Lower lobe of right lung (tissue), 2 donors: ENCODE data around the gene TGFA. TPM values are rescaled to one million over a fixed set of nuclear protein-coding genes. Genes with fewer than 3 reads are reported as not detected.

ENCODE experiments used
- ATAC-seq, 2 donors: fragments of 200-7000 bp; cut with Tn5 transposase; one replicate each; pipeline ENCODE4 v1.9.1; 2020 to 2022; ENCODE audit warnings: mild to moderate bottlenecking in 2 of 2, moderate library complexity in 2 of 2
- DNase-seq: peaks from one replicate; pipeline ENCODE4 v3.0.0-alpha.2; 2020
- H3K27ac ChIP-seq: fragments of 200-600 bp; one replicate; pipeline ENCODE4 v1.8.0; 2022
- H3K27me3 ChIP-seq: fragments of 200-600 bp; one replicate; pipeline ENCODE4 v1.8.0; 2022; ENCODE audit warnings: low read depth
- H3K36me3 ChIP-seq: fragments of 200-600 bp; one replicate; pipeline ENCODE4 v1.8.0; 2022; ENCODE audit warnings: mild to moderate bottlenecking
- H3K4me1 ChIP-seq: fragments of 200-600 bp; one replicate; pipeline ENCODE4 v1.8.0; 2022
- H3K4me3 ChIP-seq: fragments of 200-600 bp; one replicate; pipeline ENCODE4 v1.8.0; 2022; ENCODE audit warnings: mild to moderate bottlenecking
- H3K9me3 ChIP-seq: fragments of 200-600 bp; one replicate; pipeline ENCODE4 v1.8.0; 2022
- CTCF ChIP-seq: fragments of 200-600 bp; IDR thresholded peaks from one replicate; pipeline ENCODE4 v1.8.0; 2022; ENCODE audit warnings: antibody characterized with exemption, mild to moderate bottlenecking
- intact Hi-C: fragments of 100-400 bp; cut with DNase I; formaldehyde crosslinking; loops from one replicate; pipeline ENCODE4 v1.11.0; 2022
- total RNA-seq: library from RNA; stranded (reverse); fragmentation: NEBNext Ultra II Directional; extraction: Animal tissue kit (Norgen Biotek cat#: 25700); gene quantifications from one replicate; pipeline ENCODE4 v1.2.1, GENCODE V29; 2021
- donor health status: DM: no; HTN: yes; CAD: no; lungs with severe emphysema.

The TGFA gene
- total RNA-seq, 1 donor from 2014 or later, result 8.2 TPM

GRCh38 chr2:70399046-70399445 is 154.6 kb downstream of the TGFA start:
- intact Hi-C loops, result no loop called here
- TF ChIP-seq CTCF, result no peak
- Histone ChIP-seq H3K27ac (no peak overlapping the region), H3K9me3 (no peaks in the 10 kb centered on the region), H3K36me3 (no peaks in the 10 kb centered on the region), H3K4me1 (no peaks in the 10 kb centered on the region), H3K4me3 (no peak overlapping the region), H3K27me3 (peaks cover 8% of the 10 kb centered on the region)
- DNase-seq, result no peak
- no peak for ATAC-seq

Other genes starting within 250 kb of the TGFA start
- gene ADD2, start 214.4 kb upstream of the TGFA start, total RNA-seq, result 2.1 TPM
- not detected for gene FIGLA, start 236.8 kb upstream of the TGFA start, total RNA-seq